RCC 7860 (cell line): Measurements from ENCODE around the gene VWA5B1.

Source experiments
- DNase-seq: peaks from one replicate; pipeline ENCODE4 v3.0.0-alpha.2; 2015; ENCODE audit warnings: low spot score
- FAIRE-seq: peaks from 2 replicates; lab custom pipeline; 2012; peaks lifted over from hg19 to GRCh38; lab: Jason Lieb, UNC

The VWA5B1 gene

DNA sequence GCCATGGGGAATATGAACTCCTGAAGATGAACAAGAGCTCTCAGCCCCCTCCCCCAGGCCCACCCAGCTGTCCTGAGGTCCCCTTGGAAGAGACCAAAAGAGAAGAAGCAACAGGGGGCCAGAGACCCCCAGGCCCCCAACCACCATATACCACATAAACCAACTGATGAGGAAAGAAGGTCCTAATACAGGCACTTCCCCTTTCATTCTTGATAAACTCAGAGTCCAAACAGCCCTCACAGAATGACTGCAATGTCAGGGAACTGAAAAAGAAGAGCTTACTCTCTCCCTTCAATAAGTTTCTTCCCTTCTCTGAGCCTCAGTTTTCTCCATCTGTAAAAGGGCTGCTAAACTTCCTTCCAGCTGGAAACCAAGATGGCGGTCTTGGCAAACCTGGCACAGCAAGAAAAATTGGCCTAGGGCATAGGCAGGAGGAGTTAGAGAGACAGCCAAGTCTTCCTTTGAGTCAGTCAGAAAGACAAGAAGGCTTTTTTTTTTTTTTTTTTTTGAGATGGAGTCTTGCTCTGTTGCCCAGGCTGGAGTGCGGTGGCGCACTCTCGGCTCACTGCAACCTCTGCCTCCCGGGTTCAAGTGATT, 90.5 kb downstream of the VWA5B1 start:
- DNase-seq (no peak), FAIRE-seq (no peak)

DNA sequence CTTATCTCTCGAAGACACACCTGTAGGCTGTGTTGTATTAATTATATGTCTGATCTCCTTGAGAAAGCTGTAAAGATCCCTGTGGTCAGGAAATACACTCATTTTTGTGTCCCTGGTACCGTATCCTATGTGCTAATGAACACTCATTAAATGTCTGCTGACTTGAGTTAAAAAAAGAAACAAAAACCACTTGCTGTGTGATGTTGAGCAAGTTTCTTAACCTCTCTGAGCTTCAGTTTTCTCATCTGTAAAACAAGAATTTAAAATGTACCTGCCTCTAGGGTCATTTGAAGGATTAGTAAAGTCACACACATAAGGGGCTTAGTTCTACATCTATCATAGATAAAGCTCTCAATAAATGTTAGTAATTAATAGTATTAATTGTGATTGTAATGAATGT, 91.3 kb downstream of the VWA5B1 start:
- no peak for FAIRE-seq
- no peak for DNase-seq

DNA sequence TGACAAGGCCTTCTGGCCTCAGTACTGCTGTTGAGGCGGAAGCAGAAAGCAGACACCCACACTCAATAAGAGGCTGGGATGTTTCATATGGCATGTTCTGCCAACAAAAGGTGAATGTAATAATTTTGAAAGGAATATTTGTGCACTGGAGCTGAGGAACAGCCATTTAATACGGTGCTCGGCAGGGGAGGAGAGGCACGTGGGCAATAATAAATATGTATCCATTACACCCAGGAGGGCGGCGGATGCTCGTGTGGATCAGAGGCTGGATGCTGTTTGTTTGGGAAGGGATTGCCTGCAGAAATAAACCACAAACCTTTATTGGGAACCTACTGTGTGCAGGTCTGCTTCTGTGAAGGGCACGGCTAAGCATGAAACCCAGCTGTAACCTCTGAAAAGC, 92.0 kb downstream of the VWA5B1 start:
- DNase-seq (no peak), FAIRE-seq (no peak)

DNA sequence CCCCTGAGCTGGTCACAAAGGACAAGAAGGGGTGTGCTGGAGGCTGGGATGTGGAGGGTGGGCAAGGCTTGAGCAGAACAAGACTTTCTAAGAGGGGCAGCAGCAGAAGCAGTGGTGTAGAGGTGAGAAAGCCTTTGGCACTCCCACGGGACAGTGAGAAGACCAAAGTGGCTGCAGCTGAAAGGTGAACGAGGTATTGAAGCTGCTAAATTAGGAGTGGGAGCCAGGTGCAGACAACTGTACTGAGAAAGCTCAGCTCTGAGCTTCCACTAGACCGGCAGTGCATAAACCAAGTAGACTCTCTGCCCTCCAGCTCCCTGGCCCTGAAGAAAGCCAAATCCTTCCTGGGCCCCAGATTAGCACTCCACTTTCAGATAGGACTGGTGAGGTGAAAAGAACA, 93.0 kb downstream of the VWA5B1 start:
- FAIRE-seq (no peak), DNase-seq (no peak)

DNA sequence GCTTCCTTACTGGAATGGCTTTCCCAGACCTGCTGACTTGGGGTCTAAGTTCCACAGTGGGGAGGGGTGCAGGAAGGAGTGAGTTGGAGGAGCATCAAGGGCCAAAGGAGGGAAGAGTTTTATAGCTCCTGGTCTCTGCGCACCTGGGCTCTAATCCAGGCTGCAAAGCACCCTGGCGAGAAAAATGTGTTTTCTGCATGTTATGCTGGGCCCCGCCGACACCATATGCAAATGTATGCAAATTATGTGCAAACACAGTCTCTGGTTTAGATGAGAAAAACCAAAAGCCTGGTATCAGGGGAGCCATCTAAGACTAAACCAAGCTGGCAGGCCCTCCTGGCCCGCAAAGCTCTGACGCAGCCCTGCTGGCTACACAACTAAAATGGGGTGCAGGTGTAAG, 95.0 kb downstream of the VWA5B1 start:
- FAIRE-seq (no peak), DNase-seq (no peak)

DNA sequence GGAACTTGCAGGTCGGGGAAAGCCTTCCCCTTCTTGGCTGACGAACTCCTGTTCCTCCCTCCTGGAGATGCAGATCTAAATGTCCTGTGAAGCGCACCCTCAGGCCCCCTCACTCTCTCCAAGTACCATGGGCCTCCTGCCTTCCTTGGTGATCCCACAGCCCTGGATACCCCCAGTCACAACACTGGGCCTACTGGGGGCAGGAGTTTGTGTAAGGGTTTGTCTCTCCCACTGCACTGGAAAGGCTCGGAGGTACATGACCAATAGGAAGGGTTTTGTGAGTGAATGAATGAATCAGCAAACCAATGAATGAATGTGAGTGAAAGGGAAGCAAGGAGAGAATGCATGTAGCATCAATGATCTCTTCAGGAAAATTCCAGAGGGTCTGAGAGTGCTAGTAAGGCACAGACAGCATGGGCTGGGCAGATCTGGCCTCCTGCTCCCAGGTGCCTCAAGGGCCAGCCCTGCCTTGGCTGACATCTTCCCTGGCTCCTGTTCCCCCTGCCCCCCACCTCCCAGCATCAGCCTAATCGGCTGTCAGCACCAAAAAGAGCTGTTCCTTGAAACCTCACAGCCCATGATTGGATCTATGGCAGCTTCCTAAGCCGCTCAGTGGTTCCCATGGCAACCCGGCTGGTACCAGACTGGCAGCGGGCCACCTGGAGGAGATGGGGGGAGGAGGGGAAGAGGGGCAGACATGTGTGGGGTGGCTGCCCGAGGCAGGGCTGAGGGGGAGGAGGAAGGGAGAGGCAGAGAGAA, 95.8 kb downstream of the VWA5B1 start:
- no peak for DNase-seq
- no peak for FAIRE-seq

DNA sequence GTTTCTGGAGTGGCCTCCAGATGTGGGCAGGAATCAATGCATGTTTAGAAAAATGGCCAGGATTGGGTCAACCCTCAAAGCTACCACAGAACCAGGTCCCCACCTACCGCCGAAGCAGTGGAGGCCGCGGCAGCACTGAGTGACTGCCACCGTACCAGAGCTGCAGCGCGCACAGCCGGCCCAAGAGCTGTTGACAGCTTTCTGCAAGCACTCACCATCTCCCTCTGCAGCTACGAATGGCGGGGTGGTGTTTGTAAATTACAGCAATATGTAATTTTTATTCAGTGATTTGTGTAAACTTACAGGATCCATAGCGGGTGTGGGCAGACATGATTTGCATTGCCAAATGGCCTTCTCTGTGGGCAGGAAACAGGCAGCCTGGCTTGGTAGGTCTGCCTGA, 98.9 kb downstream of the VWA5B1 start:
- FAIRE-seq (no peak), DNase-seq (no peak)

DNA sequence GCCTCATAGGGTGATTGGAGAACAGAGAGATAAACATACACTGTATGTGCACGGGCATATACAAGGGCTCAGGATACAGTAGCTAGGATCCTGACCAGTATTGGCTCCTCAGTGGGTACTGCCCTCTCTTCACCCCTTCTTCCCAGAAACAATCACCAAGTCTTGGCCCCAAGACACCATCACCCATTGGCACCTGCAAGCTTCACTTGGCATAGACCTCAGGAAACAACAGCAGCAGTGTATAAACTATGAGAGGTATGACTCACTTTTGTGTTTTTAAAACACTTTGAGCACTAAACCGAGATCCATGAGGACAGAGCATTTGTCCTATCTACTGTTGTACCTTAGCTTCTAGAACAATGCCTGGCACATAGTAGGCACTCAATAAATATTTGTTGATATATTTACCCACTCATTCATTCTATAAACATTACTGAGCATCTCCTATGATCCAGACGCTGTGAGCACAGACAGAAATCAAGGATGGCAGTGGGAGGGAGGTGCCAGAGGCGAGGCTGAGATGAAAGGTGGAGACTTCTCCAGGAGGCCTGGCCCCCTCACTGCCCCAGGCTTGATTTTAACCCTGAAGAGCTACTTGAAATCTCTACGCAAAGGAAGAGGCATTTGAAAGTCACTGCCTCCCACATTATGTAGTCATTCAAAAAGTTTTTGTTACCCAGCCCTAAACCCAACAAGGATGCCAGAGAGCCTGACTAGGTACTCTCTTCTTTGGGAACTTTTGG, 100.1 kb downstream of the VWA5B1 start:
- no peak for DNase-seq
- no peak for FAIRE-seq

DNA sequence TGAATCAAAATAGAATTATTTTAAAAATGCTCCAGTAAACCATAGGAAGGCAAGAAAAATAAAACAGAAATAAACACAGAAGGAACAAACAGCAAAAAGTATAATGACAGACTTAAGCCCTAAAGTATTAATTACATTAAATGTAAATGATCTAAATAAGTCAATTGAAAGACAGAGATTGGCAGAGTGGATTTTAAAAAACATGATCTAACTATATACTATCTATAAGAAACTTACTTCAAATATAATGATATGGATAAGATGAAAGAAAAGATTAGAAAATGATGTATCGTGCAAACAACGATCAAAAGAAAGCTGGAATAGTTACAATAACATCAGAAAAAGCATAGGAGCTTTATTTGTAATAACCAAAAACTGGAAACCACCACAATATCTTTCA, 104.6 kb downstream of the VWA5B1 start:
- FAIRE-seq (no peak), DNase-seq (no peak)

DNA sequence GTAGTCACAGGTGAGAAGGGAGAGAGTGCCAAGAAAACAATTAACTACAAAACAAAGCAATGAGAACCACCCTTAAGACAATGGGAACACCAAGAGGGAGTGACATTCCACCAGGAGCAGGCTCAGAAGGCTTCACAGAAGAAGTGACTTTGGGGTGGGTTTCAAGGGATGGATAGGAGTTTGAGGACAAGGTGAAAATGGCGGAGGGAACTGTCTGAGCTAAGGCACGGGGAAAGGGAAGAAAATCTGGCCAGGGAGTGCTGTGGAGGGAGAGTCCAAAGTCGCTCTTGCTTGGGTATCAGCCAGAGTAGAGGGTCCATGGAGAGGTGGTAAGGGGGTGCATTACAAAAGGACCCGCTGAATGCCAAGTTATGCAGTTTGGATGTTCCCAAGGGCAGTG, 108.1 kb downstream of the VWA5B1 start:
- no peak for DNase-seq
- no peak for FAIRE-seq

DNA sequence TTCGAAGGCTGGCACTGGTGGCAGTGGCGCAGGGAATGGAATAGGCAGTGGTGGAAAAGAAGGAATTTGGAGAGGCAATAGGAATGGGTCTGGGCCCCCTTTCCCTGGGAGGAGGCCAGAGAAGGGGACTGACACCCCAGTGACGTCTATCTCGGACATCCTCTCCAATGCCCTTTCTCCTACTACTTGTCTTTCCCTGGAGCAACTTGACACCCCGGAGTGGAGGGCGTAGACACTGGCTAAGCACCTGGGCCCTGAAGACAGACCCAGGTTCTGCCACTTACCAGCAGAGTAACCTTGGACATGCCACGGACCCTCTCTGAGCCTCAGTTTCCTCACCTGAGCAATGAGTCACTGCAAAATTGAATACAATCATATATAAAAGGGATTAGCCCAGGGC, 108.5 kb downstream of the VWA5B1 start:
- FAIRE-seq (no peak), DNase-seq (no peak)

DNA sequence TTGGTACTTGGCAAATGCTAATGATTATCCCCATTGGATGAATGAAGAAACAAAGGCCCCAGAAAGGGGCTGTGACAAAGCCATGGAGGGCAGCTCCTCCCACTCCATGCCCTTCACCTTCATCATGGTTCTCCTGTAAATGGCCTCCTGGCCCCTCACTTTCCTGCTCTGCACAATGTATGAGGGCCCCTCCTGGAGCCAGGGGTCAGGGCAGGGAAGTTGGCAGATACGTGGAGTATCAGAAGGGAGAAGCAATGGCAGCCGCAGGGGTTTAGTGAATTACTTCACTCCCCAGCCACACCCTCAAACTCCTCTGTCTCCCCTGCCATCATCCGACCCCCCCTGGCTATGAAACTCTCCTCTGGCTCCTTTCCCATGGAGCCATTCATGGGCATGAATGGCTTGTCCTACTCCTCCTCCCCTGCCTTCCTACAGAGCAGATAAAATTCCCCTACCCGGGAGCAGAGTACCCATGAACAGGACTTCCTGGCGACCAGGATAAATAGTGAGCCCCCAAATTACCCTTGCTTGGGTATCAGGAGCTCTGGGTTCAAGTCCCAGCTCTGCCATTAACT, 109.0 kb downstream of the VWA5B1 start:
- no peak for DNase-seq
- FAIRE-seq, result no peak

DNA sequence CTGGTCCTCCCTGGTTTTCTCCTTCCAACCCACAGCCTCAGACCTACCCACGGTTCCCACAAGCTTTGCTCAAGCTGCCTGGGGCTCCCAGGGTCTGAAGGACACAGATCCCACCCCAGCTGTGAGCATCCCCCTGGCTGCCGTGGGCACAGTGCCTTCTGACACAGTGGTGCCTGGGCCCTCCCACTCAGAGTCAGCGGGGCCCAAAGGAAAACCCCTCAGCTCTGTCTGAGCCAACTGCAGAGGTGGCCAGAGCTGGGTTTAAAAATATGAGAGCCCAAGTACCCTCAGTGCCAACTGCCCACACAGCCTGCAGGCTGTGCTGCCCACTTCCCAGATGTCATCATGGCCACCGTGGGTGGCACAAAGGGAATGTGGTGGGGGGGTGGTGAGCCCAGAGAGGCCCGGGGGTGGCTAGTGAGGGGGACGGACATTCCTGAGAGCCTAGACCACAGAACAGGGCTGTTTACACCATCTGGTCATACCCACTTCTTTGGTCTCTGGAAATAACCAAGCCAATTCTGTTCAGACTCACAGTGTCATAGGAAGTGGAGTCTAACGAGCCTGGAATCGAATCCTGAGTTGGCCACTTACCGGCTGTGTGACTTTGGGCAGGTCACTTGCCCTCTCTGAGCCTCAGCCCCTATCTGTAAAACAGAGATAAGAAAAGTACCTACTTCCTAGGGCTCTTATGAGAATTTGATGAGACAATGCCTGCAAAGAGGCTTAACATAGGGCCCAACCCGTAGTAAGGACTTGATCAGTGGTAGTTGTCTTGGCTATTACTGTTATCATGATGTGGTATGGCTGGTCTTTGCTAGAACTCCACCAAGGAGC, 109.9 kb downstream of the VWA5B1 start:
- no peak for DNase-seq
- FAIRE-seq, result no peak

DNA sequence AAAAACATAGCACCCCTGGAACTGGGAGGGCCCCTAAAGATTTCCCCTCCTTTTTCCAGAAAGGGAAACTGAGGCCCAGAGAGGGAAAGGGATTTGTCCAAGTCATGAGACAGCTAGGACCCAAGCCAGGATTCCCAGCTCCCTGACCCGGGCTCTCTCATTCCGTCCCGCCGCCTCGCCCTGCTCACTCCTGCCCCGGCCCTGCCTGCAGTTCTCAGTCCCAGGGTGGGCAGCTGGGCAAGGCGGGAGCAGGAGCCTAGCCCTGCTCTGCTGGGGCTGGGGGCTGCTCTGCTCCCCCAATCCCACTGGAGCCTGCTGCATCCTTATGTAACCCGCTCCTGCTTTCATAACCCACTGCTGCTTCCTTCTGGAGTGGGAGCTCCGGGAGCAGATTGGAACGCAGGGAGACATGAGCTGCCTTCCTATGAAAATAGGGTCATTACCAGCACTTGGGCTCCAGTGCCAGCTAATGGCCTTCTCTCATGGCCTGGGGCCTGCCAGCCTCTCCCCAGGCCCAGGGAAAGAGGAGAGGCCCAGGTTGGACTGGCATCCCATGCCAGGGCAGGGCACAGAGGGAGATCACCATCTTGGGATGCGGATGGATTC, 110.8 kb downstream of the VWA5B1 start:
- FAIRE-seq, result no peak
- no peak for DNase-seq

DNA sequence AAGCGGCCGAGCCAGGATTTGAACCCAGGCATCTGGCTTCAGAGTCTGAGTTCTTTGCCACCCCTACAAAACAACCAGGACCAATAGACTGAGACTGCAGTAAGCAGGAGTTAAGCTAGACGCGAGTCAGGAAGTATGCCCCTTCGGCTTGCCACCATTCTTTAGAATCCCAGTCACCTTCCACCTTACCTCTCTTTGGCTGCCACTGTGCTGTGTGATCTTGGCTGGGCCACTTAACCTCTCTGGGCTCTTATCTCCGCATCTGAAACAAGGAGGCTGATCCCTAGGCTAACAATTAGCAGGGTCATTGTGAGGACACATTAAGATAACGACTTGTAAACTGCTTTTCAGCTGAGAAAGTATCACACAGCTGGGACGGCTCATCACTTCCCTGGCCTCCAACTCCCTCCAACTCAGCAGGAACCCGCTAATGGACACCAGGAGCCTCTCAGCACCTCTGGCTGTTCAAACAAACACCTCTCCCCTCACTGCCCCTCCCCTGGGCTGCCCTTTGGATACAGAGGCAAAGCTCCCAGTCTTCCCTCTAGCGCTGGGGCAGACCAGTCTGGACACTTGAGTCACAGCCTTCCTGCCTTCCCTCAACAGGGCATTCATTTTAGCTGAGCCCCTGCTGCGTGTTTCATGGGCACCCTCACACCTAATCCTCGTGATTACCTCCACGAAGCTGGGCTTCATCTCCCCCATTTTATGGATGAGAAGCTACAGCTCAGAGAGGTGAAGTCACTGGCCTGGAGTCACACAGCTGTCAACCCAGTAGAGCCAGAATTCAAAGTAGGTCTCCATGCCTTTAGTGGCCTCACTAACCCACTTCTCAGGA, 112.1 kb downstream of the VWA5B1 start:
- no peak for DNase-seq
- no peak for FAIRE-seq

DNA sequence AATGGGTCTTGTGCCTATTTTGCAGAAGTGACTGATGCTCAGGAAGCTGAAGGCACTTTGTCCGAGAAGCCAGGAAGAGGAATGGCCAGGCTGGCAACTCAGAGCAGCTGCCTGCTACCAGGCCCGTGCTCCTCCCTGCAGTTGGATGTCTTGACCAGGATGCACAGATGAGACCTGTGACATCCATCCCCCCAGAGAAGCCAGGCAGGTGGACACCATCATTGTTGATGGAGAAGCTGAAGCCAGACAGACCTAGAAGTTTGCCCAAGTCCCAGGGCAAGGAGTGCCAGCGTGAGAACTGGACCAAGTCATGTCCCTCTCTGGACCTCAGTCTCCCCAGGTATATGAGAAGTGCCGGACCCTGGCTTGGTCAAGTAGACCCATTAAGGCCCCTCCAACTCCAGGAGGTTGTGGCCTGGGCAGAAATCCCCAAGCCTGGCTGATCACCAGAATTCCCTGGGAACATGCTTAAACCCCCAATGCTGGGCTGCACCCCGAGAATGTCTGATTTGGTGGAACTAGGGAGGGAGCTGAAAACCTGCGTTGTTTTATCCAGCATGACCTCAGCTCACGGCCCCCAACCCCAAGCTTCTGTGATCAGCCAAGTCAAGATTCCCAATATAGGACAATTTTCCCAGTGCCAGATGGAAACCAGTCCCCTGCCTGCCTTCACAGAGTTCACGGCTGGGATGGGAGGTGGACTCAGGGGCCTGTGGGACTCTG, 112.9 kb downstream of the VWA5B1 start:
- FAIRE-seq (no peak), DNase-seq (no peak)

DNA sequence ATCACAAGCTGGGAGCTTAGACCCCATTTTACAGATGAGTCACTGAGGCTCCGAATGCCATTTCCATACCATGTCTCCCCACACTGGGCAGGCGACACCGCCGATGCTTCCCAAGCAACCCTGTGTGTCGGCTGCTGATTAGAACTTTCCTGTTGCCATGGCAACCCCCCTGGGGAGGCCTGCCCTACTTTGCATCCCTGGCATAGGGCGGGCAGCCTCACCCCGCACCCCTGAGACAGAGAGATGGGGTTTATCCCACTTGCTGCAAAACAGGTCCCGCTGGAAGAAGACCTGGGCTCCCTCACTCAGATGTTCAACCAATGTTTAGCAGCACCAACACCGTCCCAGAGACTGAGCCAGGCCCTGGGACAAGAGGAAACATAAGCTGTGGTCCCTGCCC, 113.8 kb downstream of the VWA5B1 start:
- DNase-seq (no peak), FAIRE-seq (no peak)
